GM19463 (cell line): ENCODE data around the gene HMCN2.
"Not testable (repeated sequence)": the region's sequence is repeated elsewhere in the genome, so short reads cannot be mapped to it uniquely, and the experiment has no call there.

Experiments
- ATAC-seq: cut with Tn5 transposase; IDR thresholded peaks from one replicate; pipeline ENCODE4 v1.9.1; 2021; ENCODE audit warnings: mild to moderate bottlenecking, moderate library complexity; ENCODE audit not compliant: unreplicated experiment

Gene HMCN2

DNA sequence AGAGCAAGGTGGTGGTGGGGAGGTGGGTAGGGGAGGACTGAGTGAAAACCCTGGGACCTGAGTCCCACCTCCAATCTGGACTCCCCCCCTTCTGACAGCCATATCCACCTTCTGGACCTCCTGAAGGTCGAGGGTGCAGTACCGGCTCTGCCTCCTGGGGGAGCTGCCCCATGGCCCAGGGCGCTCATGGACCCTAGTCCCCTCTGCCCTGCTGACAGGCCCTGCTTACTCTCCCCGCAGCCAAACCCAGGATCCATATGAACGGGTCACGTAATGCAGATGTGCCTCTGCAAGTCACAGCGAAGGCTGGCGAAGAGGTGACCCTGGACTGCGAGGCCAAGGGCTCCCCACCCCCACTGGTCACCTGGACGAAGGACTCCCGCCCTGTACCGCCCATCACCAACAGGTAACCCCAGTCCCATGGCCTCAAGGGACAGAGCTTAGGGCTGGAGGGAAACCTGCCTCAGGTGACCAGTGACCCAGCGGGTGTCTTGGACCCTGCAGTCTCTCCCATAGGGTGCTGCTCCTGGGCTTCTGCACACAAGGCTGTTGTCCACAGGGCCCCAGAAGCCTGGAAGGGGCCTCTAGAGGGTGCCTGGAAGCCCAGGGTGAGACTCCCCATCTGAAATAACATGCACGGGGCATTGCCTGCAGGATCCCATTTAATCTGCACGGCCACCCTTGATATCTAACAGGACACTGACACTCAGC is 61.7 kb downstream of the HMCN2 start:
- no peak for ATAC-seq

DNA sequence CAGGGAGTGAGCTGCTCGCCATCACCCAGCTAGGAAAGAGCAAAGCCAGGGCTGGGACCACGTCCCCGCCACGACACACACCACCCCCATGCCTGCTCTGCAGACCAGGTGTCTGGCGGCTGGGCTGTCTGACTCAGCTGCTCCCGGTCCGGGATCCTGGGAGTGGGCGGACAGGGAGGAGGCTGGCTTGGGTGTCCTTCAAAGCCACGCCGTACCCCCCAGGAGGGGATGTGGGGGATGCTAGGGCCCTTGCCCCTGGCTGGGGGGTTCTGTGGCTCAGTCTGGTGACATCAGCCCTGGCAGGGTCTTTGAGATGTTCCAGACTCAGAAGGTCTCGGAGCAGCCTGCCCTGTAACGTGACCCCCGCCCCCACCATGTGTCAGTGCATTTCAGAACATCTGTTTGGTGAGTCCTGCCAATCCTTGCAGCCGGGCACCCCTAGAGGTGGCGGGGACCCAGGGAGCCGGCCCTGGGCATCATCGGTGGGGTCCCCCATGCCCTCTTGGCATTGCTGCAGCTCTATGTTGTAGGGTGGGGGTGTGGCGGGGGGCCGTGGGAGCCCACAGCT is 62.3 kb downstream of the HMCN2 start:
- no peak for ATAC-seq

DNA sequence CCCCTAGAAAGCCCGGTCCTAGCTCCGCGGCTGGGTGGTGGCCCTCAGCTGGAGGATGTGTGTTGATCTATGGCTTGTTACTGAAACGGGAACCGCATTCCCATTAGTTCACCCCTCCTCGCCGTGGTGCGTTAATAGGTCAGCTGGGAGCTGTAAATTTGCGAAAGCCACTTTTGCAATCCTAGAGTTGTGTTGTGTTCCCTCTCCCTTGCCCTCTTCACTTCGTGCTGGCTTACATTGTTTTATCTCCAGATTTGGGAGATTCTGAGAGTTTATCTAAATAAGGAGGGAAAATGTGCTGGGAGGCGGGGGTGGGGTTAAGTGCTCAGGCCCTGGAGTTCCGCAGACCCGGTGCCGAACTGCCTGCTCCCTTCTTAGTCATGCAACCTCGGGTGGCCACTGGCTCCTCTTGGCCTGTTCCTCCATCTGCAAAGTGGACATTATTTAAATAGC is 62.8 kb downstream of the HMCN2 start:
- no peak for ATAC-seq

DNA sequence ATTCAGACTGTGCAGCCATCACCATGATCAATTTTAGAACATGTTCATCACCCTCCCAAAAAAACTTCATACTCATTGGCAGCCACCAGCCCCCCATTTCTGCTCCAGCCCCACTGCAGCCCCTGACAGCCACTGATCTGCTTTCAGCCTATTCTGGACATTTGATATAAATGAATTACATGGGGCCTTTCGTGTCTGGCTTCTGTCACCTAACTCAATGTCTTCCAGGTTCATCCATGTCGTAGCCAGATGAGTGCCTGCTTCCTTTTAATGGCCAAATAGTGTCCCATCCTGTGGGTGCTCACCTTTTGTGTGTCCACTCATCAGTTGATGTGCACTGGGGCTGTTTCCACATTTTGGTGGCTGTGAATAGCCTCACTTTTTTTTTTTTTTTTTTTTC is 63.5 kb downstream of the HMCN2 start:
- no peak for ATAC-seq

DNA sequence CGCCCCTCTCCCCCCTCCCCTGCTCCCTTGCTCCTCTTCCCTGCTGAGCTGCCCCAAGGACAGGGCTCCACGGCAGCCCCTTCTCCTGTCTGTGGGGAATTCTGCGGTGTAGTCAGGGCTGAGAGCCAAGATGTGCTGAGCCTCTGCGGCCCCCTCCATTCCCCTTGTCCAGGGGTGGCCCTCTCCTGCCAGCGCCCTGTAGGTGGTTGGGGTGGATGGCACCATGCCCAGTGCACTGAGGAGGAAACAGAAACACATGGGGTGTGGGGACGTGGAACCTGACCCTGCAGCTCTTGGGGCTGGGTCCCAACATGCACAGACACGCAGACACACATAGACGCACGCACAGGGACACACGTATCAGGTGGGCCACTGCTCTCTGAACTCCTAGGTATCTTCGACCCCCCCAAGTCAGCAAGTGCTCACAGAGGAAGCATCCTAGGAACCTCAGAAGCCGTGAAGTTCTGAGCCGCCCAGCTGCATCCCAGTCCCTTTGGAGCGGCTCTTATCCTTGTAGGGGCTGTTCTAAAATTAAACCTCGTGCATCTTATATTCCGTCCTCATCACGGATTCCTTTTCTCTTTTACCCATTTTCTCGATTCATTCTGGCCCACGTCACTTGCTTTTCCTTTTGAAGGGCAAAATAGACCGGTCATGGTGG is 64.8 kb downstream of the HMCN2 start:
- no peak for ATAC-seq

DNA sequence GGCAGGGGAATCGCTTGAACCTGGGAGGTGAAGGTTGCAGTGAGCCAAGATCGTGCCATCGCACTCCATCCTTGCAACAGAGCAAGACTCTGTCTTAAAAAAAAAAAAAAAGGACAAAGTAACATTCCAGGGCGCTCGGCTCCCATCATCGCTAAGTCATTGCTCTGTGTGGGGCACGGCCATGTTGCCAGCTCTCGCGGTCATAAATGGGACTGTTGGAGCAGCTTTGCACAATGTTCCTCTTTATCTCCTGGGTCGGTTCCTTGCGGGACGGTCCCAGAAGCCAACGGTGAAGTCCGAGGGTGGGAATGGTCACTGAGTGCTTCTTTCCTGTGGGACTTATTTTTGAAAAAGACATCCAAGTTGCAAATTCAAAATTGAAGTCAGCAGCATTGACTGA is 65.5 kb downstream of the HMCN2 start:
- no peak for ATAC-seq

DNA sequence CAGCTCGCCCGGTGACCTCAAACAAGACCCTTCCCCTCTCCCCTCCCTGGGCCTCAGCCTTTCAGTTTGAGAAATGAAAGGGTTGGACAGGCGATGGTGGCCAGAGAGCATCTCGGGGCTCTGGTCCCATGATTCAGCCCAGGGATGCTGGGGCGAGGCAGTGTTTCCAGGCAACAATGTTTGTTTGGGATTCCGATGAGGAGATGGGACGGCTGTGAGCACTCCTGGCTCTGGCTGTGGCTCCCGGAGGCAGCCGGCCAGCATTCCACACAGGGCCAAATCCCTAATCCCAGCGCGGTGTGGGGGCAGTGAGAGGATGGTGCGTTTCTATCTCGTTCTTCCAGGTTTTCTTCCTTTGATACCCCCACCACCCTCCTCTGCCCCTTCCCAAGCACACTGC is 66.0 kb downstream of the HMCN2 start:
- no peak for ATAC-seq

DNA sequence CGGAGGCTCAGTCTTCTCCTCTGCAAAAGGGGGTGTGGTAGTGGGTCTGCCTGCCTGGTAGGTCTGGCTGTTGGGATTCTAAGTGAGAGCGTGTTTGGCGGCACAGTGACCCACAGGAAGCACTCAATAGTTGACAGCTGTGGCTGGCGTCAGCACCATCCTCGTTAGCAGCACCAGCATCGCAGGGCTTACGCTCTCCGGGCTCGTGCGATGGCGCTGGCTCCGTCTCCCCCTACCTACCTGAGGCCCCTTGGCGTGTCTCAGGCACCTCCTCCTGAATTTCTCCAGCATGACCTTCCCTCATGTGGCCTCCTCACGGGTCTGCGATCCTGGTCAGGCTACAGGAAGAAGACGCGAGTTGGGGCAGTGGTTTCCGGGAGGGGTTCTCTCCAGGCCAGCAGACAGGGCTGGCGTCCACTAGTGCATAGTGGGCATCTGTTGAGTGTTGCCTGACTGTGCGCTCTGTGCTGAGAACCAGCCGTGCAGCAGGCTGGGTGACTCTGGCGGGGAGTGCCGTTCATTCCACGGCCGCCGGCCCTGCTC is 66.9 kb downstream of the HMCN2 start:
- ATAC-seq, result no peak

DNA sequence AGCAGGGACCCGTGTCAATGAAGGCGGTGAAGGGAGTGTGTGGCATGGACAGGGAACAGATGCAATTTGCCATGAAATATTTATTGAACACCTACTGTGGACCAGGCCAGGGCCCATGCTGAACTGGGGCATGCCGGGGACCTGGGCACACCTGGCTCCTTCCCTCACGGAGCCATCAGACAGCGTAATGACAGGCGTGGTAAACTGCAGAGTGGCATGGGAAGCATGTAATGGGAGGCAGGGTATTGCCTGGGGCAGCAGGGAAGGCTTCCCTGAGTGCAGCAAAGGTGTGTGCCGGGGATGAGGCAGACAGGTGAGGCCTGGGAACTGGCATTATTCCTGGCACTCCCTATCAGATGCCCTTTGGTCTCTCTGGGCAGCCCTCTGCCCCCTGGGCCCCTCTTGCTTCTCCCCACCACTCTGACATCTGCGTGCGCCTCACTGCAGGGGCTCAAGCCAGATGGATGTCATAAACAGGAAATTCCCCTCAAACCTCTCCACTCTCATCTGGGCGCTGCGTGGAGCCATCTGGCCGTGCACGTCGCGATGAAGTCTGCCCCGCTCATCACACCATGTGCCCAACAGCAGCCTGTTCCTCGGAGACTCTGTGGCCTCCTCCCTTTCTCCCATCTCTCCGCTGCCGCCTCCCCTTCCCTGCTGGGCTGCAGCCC is 67.6 kb downstream of the HMCN2 start:
- no peak for ATAC-seq

DNA sequence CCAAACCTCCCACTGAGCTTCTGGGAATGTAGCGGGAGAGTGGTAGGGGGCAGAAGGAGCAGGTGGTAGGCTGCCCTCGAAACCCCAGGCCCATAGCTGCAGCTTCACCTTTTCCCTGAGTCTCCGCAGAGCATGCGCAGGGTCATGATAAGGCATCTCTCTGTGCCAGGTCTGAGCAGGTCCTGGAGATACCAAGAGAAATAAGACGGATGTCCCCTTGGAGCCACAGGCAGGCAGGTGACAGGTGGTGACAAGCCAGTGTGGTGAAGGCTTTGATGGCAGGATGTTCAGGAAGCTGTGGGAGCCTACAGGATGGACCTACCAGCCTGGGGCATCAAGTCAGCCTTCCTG is 68.1 kb downstream of the HMCN2 start:
- ATAC-seq, result no peak

DNA sequence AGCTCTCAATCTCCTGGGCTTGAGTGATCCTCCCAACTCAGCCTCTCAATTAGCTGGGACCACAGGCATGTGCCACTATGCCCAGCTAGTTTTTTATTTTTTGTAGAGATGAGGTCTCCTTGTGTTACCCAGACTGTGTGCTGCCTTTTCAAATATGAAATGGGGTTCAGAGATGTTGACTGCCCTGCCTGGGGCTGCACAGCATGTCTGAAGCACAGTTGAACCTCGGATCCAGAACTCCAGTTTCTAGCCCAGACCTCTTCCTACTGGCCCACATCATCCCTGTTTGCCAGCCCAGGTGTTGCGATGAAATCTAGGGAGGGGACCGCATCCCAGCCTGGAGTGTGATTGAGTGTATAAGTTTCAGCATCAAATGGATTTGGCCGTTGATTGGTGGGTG is 69.4 kb downstream of the HMCN2 start:
- no peak for ATAC-seq

DNA sequence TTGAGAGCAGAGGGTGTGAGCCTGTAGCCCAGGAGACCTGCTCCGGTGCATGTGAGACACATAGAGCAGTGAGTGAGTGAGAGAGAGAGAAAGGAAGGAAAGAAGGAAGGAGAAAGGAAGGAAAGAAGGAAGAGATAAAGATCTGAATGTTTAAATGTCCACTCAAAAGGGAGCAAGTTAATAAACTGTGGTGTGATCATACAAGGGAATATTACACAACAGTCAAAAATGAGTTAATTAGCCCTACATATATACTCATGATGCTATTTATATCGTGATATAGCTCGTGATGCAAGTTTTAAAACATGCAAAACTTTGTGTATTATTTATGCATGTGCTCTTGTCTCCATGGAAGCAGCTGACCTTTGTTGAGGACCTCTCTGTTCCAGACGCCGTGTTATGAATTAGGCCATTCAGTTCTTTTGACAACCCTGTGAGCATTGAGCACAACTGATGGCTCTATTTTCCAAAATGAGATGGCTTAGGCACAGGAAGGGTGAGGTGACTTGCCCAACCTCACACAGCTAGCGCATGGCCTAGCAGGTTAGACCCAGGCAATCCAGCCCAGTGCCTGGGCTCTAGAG is 70.6 kb downstream of the HMCN2 start:
- no peak for ATAC-seq

DNA sequence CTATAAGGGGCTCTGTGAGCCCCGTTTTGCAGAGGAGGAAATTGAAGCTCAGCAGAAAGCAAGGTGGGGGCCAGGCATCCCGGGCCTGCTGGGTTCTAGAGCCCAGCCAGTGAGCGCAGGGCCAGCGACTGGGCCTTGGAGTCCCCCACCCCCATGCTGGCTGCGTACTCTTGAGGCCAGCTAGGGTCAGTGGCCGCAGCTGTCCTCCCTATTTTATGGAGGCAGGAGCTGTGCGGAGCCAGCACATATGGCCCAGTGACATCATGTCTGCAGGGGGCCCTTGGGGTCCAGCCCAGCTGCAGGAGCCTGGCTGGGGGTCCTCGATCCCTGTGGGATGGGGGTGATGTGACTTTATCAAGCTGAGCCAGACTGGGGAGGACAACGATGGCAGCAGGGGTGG is 71.3 kb downstream of the HMCN2 start:
- ATAC-seq, result no peak

DNA sequence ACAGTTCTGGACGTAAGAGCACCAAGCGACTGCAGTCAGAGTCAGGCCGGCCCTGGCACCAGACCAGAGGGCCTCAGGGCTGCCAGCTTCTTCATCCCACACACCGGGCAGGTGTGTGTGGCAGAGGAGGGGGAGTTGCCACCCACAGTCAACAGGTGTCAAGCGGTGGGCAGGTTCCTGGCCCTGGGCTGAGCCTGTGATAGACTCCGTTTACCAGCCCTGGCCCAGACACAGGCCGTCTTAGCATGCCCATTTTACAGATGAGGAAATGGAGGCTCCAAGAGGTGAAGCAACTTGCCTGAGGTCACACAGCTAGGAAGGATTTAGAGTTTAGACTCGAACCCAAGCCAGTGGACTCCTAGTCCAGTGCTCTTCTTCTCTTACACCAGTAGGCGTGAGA is 71.8 kb downstream of the HMCN2 start:
- ATAC-seq, result no peak

DNA sequence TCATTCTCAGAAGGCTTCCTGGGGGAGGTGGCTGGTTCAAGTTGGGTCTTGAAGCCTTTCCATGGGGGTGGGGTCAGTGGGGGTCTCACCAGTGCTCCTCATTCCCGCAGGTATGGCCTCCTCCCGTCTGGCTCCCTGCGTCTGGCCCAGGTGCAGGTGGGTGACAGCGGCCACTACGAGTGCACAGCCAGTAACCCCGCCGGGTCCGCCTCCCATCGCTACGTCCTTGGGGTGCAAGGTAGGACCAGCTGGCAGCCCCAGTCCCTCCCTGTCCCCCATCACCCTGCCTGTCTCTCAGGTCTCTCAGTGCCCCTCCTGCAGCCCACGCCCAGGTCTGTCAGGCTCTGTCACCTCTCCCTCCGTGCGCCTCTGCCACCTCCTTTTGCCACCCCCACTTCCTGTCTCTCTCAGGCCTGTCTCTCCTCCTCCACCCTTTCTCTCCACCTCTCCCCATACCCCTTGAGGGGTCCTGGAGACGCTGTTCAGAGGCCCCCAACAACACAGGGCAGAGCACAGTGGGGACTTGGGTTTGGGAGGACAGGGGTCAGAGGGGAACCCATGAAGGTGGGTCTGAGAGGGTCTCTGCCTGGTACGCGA is 72.3 kb downstream of the HMCN2 start:
- ATAC-seq, result no peak

DNA sequence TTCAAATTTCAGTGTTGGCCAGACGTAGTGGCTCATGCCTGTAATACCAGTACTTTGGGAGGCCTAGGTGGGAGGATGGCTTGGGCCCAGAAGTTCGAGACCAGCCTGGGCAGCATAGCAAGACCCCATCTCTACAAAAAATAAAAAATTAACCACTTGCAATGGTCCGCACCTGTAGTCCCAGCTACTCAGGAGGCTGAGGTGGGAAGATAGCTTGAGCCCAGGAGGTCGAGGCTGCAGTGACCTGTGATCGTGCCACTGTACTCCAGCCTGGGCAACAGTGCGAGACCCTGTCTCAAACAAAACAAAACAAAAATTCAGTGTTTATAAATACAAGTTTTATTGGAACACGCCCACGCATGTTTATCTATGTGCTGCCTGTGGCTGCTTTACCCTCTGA is 73.3 kb downstream of the HMCN2 start:
- not testable (repeated sequence) for ATAC-seq

DNA sequence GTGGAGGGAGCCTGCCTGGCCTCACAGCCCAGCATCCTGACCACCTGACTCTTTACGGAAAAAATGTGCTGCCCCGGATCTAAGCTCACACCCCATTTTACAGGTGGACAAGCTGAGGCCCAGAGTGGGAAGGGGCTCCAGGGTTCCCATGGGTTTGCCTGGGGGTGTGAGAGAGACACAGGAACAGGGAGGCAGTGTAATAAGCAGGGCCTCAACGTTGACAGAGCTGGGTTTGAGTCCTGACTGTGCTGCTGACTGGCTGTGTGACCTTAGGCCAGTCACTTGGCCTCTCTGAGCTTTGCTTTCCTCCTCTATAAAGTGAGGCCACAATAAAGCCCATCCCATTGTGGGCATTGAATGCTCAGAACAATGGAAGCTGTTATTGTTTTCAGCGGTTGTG is 73.7 kb downstream of the HMCN2 start:
- no peak for ATAC-seq

DNA sequence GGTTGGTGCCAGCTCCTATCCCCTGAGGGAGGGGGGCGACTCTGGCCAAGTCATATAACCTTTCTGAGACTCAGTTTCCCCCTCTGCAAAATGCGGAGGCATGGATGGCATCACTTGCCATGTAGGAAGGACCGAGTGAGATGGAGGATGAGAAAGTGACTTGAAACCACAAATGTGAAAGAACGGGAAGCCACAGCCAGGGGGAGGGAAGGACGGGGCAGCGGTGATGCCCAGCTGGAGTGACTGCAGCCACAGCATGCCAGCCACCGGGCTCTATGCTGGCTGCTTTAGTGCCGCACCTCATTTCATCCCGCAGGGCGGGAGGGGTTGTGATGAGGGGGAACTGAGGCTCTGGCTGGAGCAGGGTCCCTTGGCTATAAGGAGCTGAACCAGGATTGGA is 74.5 kb downstream of the HMCN2 start:
- ATAC-seq, result no peak

DNA sequence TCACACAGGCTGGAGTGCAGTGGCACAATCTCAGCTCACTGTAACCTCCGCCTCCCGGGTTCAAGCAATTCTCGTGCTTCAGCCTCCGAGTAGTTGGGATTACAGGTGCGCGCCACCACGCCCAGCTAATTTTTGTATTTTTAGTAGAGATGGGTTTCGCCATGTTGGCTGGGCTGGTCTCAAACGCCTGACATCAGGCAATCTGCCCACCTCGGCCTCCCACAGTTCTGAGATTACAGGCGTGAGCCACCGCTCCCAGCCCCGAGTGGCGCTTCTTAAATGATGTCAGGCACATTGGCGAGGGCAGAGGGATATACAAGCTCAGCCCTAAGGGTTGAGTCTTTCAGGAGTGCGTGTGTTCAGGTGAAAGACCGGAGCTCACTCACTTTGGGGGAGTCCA is 75.0 kb downstream of the HMCN2 start:
- ATAC-seq, result not testable (repeated sequence)

DNA sequence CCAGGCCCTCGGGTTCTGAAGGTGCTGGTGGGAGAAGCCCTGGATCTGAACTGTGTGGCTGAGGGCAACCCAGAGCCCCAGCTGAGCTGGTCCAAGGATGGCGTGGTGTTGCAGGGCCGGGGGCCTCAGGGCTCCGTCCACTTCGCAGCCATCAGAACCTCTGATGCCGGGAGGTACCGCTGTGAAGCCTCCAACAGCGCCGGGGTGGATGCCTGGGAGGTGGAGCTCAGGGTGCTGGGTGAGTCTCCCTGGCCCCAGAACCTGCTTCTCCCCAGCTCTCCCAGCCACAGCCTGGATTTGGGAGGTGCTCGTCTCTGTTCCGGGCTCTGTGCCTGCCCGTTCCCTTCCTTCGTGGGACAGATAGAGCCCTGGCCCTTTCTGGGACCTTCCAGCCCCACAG is 75.6 kb downstream of the HMCN2 start:
- no peak for ATAC-seq
